GM12892 (cell line): ENCODE results near the gene INPP5A.

Experiments used
- POLR2AphosphoS5 ChIP-seq: IDR thresholded peaks from 2 replicates; pipeline ENCODE4 v1.6.1; 2011; ENCODE audit warnings: low read depth, low read length, control low read depth
- TAF1 ChIP-seq: IDR thresholded peaks from 2 replicates; pipeline ENCODE4 v1.6.1; 2011; ENCODE audit warnings: low read depth, mild to moderate bottlenecking, control low read depth, low read length, borderline replicate concordance

DNA sequence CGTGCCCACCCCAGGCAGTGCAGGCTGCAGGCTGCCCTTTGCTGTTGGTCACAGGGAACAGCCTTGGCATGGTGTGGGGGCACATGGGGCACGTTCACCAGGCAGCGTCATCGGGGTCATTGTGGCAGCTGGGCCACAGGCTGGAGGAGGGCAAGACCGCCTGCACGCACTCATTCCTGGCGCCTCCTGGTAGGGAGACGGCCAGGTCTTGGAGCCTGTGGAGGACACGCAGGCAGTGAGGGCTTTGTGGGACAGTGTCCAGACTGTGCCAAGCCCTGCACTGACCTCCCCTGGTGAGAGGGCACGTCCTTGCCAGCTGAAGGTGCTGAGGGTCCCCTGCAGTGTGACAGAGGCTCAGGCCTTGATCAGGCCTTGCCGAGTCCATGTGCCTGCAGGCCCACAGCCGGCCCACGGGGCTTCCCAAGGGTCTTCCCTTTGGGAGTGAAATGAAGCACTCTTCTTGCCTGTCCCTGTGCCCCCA is 171.9 kb downstream of the INPP5A start:
- TF ChIP-seq TAF1 (no peak), POLR2AphosphoS5 (no peak)
